HG03521 (cell line): ENCODE measurements around the gene FGD5.

Experiments used
- ATAC-seq: cut with Tn5 transposase; IDR thresholded peaks from one replicate; pipeline ENCODE4 v1.9.1; 2021; ENCODE audit warnings: mild to moderate bottlenecking, moderate library complexity; ENCODE audit not compliant: unreplicated experiment

FGD5 gene

GRCh38 chr3:14959359-14959943 lies 140.7 kb downstream of the FGD5 start:
- no peak for ATAC-seq

GRCh38 chr3:14962762-14963161 lies 144.0 kb downstream of the FGD5 start:
- no peak for ATAC-seq

GRCh38 chr3:14967285-14967684 lies 148.5 kb downstream of the FGD5 start:
- ATAC-seq = no peak

- no peak for ATAC-seq
Measured at GRCh38 chr3:14969671-14970070, 150.9 kb downstream of the FGD5 start.

- ATAC-seq = no peak
Measured at GRCh38 chr3:14976317-14976716, 157.6 kb downstream of the FGD5 start.

GRCh38 chr3:14980689-14981088 lies 161.9 kb downstream of the FGD5 start:
- ATAC-seq = no peak
